ENCODE results near the gene ADARB1. TPM values are rescaled to one million over a fixed set of nuclear protein-coding genes. Genes with fewer than 3 reads are reported as not detected.

Gene ADARB1
- total and polyA plus RNA-seq, 2 of the 4 experiments (the other 2 are of a cell fraction) = 39.8 to 47.3 TPM

DNA sequence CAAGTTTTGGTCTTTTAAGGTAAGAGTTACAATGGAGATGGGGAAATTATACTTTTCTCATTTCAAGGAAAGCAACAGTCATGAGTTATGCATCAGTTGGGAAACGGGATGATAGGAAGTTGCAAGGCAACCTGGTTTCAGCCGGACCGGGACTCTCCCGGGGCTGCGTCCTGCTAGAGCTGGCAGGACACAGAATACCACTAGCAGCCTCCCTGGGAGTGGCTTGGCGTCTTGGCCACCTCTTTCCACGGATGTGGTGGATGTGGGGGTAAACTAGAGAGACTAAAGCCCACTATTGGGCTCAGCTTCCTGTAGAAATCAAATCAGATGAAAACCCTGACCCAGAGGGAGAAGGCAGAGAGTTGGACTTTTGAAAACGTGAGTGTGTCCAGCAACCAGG, 71.9 kb downstream of the ADARB1 start:
- Histone ChIP-seq H3K27ac (ENCODE audit: insufficient read depth, low read length) (no peak overlapping the region), H2AFZ (replicated peaks; ENCODE audit: low read length, poor library complexity) (no peak overlapping the region), H3K18ac (ENCODE audit: low read depth, low read length) (no peak overlapping the region), H3K9me3 (ENCODE audit: control insufficient read depth, insufficient read depth, low read length) (no peaks in the 10 kb centered on the region), H3K4me2 (ENCODE audit: low read depth, low read length) (no peak overlapping the region), H3K23ac (ENCODE audit: low read depth, low read length) (no peak overlapping the region), H3K27me3 (ENCODE audit: control insufficient read depth, insufficient read depth, low read length) (no peaks in the 10 kb centered on the region), H3K4me1 (ENCODE audit: control insufficient read depth, insufficient read depth, low read length) (peaks cover 16% of the 10 kb centered on the region), H4K91ac (ENCODE audit: insufficient read depth, low read depth, low read length) (no peak overlapping the region), H2BK5ac (ENCODE audit: low read depth, low read length, poor library complexity, severe bottlenecking) (no peak overlapping the region), H4K20me1 (ENCODE audit: insufficient read depth, low read length) (peaks cover 75% of the 10 kb centered on the region), H3K14ac (replicated peaks; ENCODE audit: low read depth, low read length) (no peak overlapping the region), H2AK9ac (replicated peaks; ENCODE audit: low read depth, low read length, poor library complexity) (no peak overlapping the region), H3K4ac (ENCODE audit: low read depth, low read length) (no peak overlapping the region), H3K56ac (ENCODE audit: extremely low read depth, insufficient read depth, low read length) (no peak overlapping the region), H2BK15ac (ENCODE audit: low read depth, low read length) (no peak overlapping the region), H2AK5ac (ENCODE audit: low read depth, low read length) (no peak overlapping the region), H2BK20ac (ENCODE audit: low read depth, low read length) (no peak overlapping the region), H3K9ac (ENCODE audit: low read depth, low read length) (no peak overlapping the region), H3K79me1 (ENCODE audit: low read depth in 1 of 2, low read length in 2 of 2) (peaks cover 47 to 77% of the 10 kb centered on the region in 2 experiments), H4K5ac (ENCODE audit: low read depth, low read length) (no peak overlapping the region), H2BK120ac (ENCODE audit: low read depth, low read length) (no peak overlapping the region), H4K8ac (ENCODE audit: low read depth in 2 of 2, low read length in 2 of 2) (no peak overlapping the region), H3K4me3 (ENCODE audit: insufficient read depth, low read depth, low read length) (no peak overlapping the region), H3K36me3 (ENCODE audit: control insufficient read depth, insufficient read depth, low read length) (peaks cover 60% of the 10 kb centered on the region), H3K9me1 (ENCODE audit: insufficient read depth, low read length) (peaks cover 25% of the 10 kb centered on the region)
- BruUV-seq (replicated peaks) = no TSS peak
- 70% methylated on average over 2 of the region's 8 CpGs; no CpG with 5 or more reads in 1 of the 2 experiments for WGBS, 2 experiments (ENCODE audit: extremely low coverage in 2 of 2, insufficient read length in 1 of 2)
- ATAC-seq (ENCODE audit: low read depth) (no peak), DNase-seq (no peak)
- intact Hi-C loops (cut with micrococcal nuclease) (no loop called here), dilution Hi-C loops (cut with HindIII; ENCODE audit: low sequenced_read_pairs, unreplicated experiment) (no loop called here), in situ Hi-C loops (cut with MboI; ENCODE audit: low sequenced_read_pairs) (loop anchor here (10.0 kb wide), 3 partner anchors 138 to 678 kb away; partner anchors contain the start of gene POFUT2)
- POLR2A ChIA-PET (ENCODE audit: unreplicated experiment) = no interaction called here
- CTCF ChIA-PET = interaction anchor here (1.1 kb wide), 1 partner anchor 9 kb away, joined by 5 read pairs; no protein-coding TSS in a partner anchor
- TF ChIP-seq CEBPB (IDR thresholded peaks at IDR 0.05; ENCODE audit: low read depth, low read length) = no peak
- no peak for TF ChIP-seq MAZ (IDR thresholded peaks at IDR 0.05; ENCODE audit: borderline replicate concordance, low read depth, low read length)
- no peak for TF ChIP-seq RFX5 (IDR thresholded peaks at IDR 0.05; ENCODE audit: low read depth, low read length)
- no peak for TF ChIP-seq SMC3 (IDR thresholded peaks at IDR 0.05; ENCODE audit: low read depth, low read length)
- TF ChIP-seq RAD21 (IDR thresholded peaks at IDR 0.05; ENCODE audit: low read length) = no peak
- no peak for TF ChIP-seq FOS (IDR thresholded peaks at IDR 0.05; ENCODE audit: low read depth, low read length)
- TF ChIP-seq MAFK (IDR thresholded peaks at IDR 0.05; ENCODE audit: low read depth, low read length) = no peak
- no peak for TF ChIP-seq NFE2L2 (IDR thresholded peaks at IDR 0.05; ENCODE audit: low read depth, low read length)
- no peak for TF ChIP-seq RCOR1 (IDR thresholded peaks at IDR 0.05; ENCODE audit: insufficient replicate concordance, low read length)
- TF ChIP-seq, protein P1, sequence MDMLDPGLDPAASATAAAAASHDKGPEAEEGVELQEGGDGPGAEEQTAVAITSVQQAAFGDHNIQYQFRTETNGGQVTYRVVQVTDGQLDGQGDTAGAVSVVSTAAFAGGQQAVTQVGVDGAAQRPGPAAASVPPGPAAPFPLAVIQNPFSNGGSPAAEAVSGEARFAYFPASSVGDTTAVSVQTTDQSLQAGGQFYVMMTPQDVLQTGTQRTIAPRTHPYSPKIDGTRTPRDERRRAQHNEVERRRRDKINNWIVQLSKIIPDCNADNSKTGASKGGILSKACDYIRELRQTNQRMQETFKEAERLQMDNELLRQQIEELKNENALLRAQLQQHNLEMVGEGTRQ (IDR thresholded peaks at IDR 0.05; ENCODE audit: low read depth, low read length) = no peak
- TF ChIP-seq, protein P2, sequence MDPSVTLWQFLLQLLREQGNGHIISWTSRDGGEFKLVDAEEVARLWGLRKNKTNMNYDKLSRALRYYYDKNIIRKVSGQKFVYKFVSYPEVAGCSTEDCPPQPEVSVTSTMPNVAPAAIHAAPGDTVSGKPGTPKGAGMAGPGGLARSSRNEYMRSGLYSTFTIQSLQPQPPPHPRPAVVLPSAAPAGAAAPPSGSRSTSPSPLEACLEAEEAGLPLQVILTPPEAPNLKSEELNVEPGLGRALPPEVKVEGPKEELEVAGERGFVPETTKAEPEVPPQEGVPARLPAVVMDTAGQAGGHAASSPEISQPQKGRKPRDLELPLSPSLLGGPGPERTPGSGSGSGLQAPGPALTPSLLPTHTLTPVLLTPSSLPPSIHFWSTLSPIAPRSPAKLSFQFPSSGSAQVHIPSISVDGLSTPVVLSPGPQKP (IDR thresholded peaks at IDR 0.05; ENCODE audit: borderline replicate concordance, low read depth, low read length) = no peak
- TF ChIP-seq, protein P3, sequence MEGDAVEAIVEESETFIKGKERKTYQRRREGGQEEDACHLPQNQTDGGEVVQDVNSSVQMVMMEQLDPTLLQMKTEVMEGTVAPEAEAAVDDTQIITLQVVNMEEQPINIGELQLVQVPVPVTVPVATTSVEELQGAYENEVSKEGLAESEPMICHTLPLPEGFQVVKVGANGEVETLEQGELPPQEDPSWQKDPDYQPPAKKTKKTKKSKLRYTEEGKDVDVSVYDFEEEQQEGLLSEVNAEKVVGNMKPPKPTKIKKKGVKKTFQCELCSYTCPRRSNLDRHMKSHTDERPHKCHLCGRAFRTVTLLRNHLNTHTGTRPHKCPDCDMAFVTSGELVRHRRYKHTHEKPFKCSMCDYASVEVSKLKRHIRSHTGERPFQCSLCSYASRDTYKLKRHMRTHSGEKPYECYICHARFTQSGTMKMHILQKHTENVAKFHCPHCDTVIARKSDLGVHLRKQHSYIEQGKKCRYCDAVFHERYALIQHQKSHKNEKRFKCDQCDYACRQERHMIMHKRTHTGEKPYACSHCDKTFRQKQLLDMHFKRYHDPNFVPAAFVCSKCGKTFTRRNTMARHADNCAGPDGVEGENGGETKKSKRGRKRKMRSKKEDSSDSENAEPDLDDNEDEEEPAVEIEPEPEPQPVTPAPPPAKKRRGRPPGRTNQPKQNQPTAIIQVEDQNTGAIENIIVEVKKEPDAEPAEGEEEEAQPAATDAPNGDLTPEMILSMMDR (conservative IDR thresholded peaks at IDR 0.05; ENCODE audit: low read depth, low read length) = no peak
- no peak for TF ChIP-seq BHLHE40 (IDR thresholded peaks at IDR 0.05; ENCODE audit: low read depth, low read length)
- TF ChIP-seq MXI1 (IDR thresholded peaks at IDR 0.05; ENCODE audit: borderline replicate concordance, low read depth, low read length) = no peak

All from IMR-90 (cell line).